Gastroesophageal sphincter (tissue), 3 donors: Measurements from ENCODE around the gene VAV2.
A peak's percentile ranks its signal among the peaks of the same experiment; 100 is the strongest.

Experiments used
- CTCF ChIP-seq, 4 experiments: fragments of 200-600 bp in 2 of 4; fragments of 450-650 bp in 2 of 4; sonication (generic) in 1 of 4; IDR thresholded peaks; one replicate each; pipeline ENCODE4 v1.5.1; 2017 to 2019; ENCODE audit warnings: antibody characterized with exemption in 4 of 4, mild to moderate bottlenecking in 2 of 4, moderate library complexity in 2 of 4
- POLR2A ChIP-seq, 2 donors: fragments of 450-650 bp; IDR thresholded peaks; one replicate each; pipeline ENCODE4 v1.6.1; 2017; ENCODE audit warnings: antibody characterized with exemption in 2 of 2, mild to moderate bottlenecking in 2 of 2, moderate library complexity in 1 of 2
- POLR2AphosphoS5 ChIP-seq: sonication (generic); formaldehyde crosslinking; IDR thresholded peaks from one replicate; pipeline ENCODE4 v1.6.1; 2017; ENCODE audit warnings: antibody characterized with exemption

DNA sequence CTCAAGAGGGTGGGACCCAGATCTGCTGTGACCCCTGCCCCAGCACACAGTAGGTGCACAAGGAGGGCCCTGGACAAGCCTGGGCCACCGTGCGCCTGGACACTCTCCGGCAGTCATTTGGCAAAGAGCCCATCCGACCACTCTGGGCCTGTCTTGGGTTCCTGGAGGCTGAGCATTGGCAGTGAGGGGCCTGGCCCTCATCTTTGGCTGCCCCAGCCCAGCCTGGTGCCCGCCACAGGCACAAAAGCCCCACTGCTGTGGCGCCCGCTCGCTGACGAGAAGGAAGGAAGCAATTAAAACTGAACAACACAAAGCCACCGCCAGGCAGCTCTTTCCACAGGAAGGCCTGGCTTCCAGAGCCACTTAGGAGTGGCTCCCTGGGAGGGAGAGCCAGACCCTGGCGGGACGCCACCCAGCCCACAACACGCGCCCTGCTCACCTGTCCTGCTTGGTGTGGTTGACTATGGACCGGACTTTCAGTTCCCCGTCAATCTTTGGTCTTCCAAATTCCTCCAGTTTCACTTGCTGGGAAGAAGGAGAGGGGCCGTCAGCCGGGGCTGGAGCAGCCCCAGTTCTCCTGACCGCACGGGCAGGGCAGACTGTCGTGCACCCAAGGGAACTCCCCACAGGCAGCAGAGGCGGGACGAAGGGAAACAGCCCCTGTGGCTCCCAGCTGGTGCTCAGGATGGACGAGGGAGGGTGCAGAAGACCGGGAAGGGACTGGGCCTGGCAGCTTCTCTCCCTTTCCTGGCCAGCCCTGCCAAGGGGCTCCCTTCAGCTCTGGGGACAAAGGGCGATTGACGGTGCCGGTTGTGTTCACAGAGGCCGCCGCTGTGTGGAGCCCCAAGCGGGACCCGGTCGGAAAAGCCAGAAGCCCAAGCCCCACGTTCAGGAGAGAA lies 203.1 kb downstream of the VAV2 start:
- TF ChIP-seq POLR2AphosphoS5 = no peak
- TF ChIP-seq CTCF (IDR thresholded peaks at IDR 0.05) = peak in 1 of 4 experiments; percentile 2
- TF ChIP-seq POLR2A (IDR thresholded peaks at IDR 0.05) = no peak
